Karpas-422 (cell line): Measurements from ENCODE around the gene PIK3R2. TPM values are rescaled to one million over a fixed set of nuclear protein-coding genes. Genes with fewer than 3 reads are reported as not detected.
"Not testable (repeated sequence)": the region's sequence is repeated elsewhere in the genome, so short reads cannot be mapped to it uniquely, and the experiment has no call there.

Experiments used
- DNase-seq: peaks from one replicate; pipeline ENCODE4 v3.0.0-alpha.2; 2015
- H2AFZ ChIP-seq: fragments of 200-600 bp; sonication (generic); 2 replicates; pipeline ENCODE4 v1.6.1; 2014; ENCODE audit warnings: antibody characterized with exemption, low read length, mixed read lengths
- H3K27ac ChIP-seq: fragments of 200-600 bp; sonication (generic); 2 replicates; pipeline ENCODE4 v1.5.1; 2014; ENCODE audit warnings: mild to moderate bottlenecking, low read length, moderate library complexity
- H3K27me3 ChIP-seq: fragments of 200-600 bp; sonication (generic); 2 replicates; pipeline ENCODE4 v1.6.1; 2014; ENCODE audit warnings: low read length, mixed read lengths
- H3K36me3 ChIP-seq: fragments of 200-600 bp; sonication (generic); 2 replicates; pipeline ENCODE4 v1.6.1; 2014; ENCODE audit warnings: low read length, mixed read lengths; ENCODE audit not compliant: insufficient read depth
- H3K4me1 ChIP-seq: fragments of 200-600 bp; sonication (generic); 2 replicates; pipeline ENCODE4 v1.6.1; 2014; ENCODE audit warnings: mild to moderate bottlenecking, low read length, mixed read lengths
- H3K4me2 ChIP-seq: fragments of 200-600 bp; sonication (generic); 2 replicates; pipeline ENCODE4 v1.6.1; 2014; ENCODE audit warnings: low read length, low read depth, mild to moderate bottlenecking; ENCODE audit not compliant: poor library complexity, severe bottlenecking
- H3K4me3 ChIP-seq: fragments of 200-600 bp; sonication (generic); 2 replicates; pipeline ENCODE4 v1.5.1; 2014; ENCODE audit warnings: mild to moderate bottlenecking, antibody characterized with exemption, low read length, mixed read lengths
- H3K79me2 ChIP-seq: fragments of 200-600 bp; sonication (generic); 2 replicates; pipeline ENCODE4 v1.6.1; 2014; ENCODE audit warnings: mild to moderate bottlenecking, low read length, mixed read lengths
- H3K9ac ChIP-seq: fragments of 200-600 bp; sonication (generic); 2 replicates; pipeline ENCODE4 v1.6.0; 2014; ENCODE audit warnings: low read length
- H3K9me2 ChIP-seq: fragments of 200-600 bp; sonication (generic), shearing (Covaris generic); replicated peaks from 2 replicates; pipeline ENCODE4 v1.6.0; 2014; ENCODE audit warnings: mild to moderate bottlenecking, low read length, moderate library complexity; ENCODE audit not compliant: insufficient read depth
- H3K9me3 ChIP-seq: fragments of 300-700, 200-600 bp; sonication (generic); 2 replicates; pipeline ENCODE4 v1.6.1; 2014; ENCODE audit warnings: low read length, mixed read lengths
- H4K20me1 ChIP-seq: fragments of 200-600 bp; sonication (generic); 2 replicates; pipeline ENCODE4 v1.6.1; 2014; ENCODE audit warnings: mild to moderate bottlenecking, antibody characterized with exemption, low read length, low read depth; ENCODE audit not compliant: insufficient read depth
- total RNA-seq: library from RNA; depleted of rRNA; stranded (reverse); fragments of >200 nt; shearing (Covaris generic); gene quantifications from 2 replicates; pipeline ENCODE4 v1.2.3, GENCODE V29; 2014; ENCODE audit warnings: low replicate concordance

Gene PIK3R2
- total RNA-seq, 1 experiment from 2014 or later: 5.1 TPM

DNA sequence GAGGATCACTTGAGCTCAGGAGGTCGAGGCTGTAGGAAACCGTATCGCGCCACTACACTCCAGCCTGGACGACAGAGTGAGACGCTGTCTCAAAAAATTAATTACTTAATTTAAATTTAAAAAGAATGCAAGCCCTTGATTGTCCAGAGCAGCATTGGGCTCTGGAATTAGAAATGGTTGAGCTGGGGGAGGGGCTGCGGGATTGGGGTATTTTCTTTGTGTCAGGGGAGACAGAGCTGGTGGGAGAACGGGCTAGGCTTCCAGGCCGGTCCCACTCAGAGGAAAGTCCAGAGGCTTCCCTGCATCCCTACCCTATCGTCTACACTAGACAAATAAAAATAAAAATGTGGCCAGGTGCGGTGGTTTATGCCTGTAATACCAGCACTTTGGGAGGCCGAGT is 53.1 kb downstream of the PIK3R2 start:
- Histone ChIP-seq H3K4me3 (no peak overlapping the region), H3K36me3 (peaks cover 12% of the 10 kb centered on the region; the same call in 1 of the 2 replicates), H3K27me3 (no peaks in the 10 kb centered on the region), H3K79me2 (peaks cover 22% of the 10 kb centered on the region), H3K9me2 (no peaks in the 10 kb centered on the region), H3K9ac (no peak overlapping the region), H3K27ac (no peak overlapping the region), H3K4me1 (peaks cover 30% of the 10 kb centered on the region), H4K20me1 (peaks cover 8% of the 10 kb centered on the region), H2AFZ (no peak overlapping the region), H3K4me2 (no peak overlapping the region), H3K9me3 (no peaks in the 10 kb centered on the region)
- DNase-seq: no peak

DNA sequence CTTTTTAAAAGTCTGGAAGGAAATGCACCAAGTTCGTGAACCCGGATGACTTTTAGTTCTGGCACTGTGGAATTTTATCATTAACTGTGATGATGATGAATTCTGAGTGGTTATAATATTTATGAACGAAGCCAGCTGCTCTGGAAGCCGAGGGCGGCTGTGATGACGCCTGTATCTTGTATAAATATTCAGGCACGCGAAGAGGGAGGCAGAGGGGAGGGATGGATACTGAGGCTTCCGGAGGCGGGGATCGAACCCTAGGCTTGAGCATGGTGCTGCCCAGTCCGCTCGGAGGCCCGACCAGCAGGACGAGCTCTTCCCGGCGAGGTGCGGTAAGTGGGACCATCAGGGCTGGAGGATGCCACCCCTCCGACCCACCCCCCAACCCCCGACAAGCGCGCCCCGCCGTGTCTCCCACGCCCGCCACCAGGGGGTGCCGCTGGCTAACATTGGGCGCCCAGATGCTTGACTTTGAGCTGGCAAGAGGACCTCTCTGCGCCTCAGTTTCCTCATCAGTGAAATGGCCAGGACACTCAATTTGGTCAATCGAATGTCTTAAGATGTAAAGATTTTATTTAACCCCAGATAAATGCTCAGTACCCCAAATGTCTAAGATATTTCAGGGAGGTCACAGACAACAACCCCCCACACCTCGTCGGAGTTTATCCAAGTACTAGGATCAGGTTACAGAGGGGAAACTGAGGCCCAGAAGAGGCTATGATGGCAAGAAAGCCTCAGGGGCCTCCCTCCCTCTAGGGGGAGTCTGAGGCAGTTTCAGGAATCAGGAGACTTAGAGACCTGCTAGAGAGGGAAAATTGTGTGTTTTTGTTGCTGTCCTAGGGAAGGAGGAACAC is 55.4 kb downstream of the PIK3R2 start:
- no peaks in the 10 kb centered on the region for H3K9me3 ChIP-seq
- no peak overlapping the region for H2AFZ ChIP-seq
- peaks cover 19% of the 10 kb centered on the region for H3K4me1 ChIP-seq
- no peaks in the 10 kb centered on the region for H4K20me1 ChIP-seq
- no peak overlapping the region for H3K27ac ChIP-seq
- H3K36me3 ChIP-seq: no peaks in the 10 kb centered on the region
- peaks cover 3% of the 10 kb centered on the region for H3K79me2 ChIP-seq
- no peaks in the 10 kb centered on the region for H3K27me3 ChIP-seq
- peak; percentile 83 for DNase-seq
- H3K4me2 ChIP-seq: no peak overlapping the region
- no peak overlapping the region for H3K4me3 ChIP-seq
- H3K9me2 ChIP-seq: no peaks in the 10 kb centered on the region
- no peak overlapping the region for H3K9ac ChIP-seq

DNA sequence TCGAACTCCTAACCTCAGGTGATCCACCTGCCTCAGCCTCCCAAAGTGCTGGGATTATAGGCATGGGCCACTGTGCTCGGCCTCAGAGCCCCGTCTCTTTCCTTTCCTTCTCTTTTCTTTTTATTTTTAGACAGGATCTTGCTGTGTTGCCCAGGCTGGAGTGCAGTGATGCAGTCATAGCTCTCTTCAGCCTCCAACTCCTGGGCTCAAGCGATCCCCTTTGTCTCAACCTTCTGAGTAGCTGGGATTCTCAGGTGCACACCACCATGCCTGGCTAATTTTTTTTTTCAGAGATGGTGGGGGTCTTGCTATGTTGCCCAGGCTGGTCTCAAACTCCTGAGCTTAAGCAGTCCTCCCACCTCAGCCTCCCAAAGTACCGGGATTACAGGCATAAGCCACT is 56.9 kb downstream of the PIK3R2 start:
- not testable (repeated sequence) for H3K36me3 ChIP-seq, H4K20me1 ChIP-seq, H3K4me3 ChIP-seq, H3K9me3 ChIP-seq, H3K27me3 ChIP-seq, H3K79me2 ChIP-seq, DNase-seq, H3K27ac ChIP-seq, H2AFZ ChIP-seq, H3K9ac ChIP-seq, H3K9me2 ChIP-seq, H3K4me2 ChIP-seq
- H3K4me1 ChIP-seq: peaks cover 12% of the 10 kb centered on the region

DNA sequence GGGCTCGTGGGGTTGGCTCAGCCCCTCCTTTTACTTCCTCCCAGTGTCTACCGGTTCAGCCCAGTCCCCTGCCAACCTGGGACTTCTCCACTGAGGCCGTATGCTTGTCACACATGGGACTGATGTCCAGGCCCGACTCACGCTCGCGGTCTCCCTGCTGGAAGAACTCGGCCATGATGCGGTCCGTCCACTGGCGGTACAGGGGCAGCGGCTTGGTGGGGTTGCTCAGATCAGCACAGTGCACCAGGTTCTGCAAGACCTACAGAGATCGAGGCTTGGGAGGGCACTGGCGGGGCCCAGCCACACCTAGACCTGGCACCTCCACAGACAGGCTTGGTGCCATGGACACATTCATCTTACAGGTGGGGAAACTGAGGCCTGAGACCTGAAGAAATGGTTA is 58.7 kb downstream of the PIK3R2 start:
- Histone ChIP-seq H3K9ac (no peak overlapping the region), H4K20me1 (no peaks in the 10 kb centered on the region), H2AFZ (no peak overlapping the region), H3K36me3 (no peaks in the 10 kb centered on the region), H3K27me3 (no peaks in the 10 kb centered on the region), H3K9me3 (no peaks in the 10 kb centered on the region), H3K79me2 (no peaks in the 10 kb centered on the region), H3K4me2 (no peak overlapping the region), H3K9me2 (no peaks in the 10 kb centered on the region), H3K27ac (no peak overlapping the region), H3K4me1 (peaks cover 3% of the 10 kb centered on the region; the same call in 1 of the 2 replicates), H3K4me3 (no peak overlapping the region)
- DNase-seq: no peak

DNA sequence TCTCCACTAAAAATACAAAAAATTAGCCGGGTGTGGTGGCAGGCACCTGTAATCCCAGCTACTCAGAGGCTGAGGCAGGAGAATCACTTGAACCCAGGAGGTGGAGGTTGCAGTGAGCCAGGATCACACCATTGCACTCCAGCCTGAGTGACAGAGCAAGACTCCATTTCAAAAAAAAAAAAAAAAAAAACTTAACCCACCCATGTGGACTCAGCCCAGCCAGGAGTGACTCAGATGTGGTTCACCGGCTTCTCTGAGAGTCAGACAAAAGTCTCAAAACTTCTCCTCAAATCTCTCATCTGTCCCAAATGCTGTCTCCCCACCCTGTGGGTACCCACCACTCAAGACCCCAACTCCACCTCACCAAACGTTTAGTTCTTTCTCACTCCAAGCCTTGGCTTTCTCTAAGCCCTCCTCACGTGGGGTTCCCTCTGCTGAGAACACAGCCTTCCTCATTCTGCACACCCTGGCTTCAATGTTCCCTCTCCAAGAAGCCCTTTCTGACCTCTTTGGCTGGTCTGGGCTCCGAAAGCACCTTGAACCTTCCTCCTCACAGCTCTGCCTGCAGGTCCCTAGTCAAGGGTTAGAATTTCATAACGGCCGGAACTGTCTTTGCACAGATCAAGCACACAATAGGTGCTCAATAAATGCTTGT is 61.9 kb downstream of the PIK3R2 start:
- no peak overlapping the region for H3K4me3 ChIP-seq
- H3K4me2 ChIP-seq: no peak overlapping the region
- no peaks in the 10 kb centered on the region for H3K79me2 ChIP-seq
- H3K9me2 ChIP-seq: no peaks in the 10 kb centered on the region
- H2AFZ ChIP-seq: no peak overlapping the region
- H3K36me3 ChIP-seq: no peaks in the 10 kb centered on the region
- H3K27ac ChIP-seq: no peak overlapping the region
- no peak for DNase-seq
- H3K4me1 ChIP-seq: no peaks in the 10 kb centered on the region
- no peak overlapping the region for H3K9ac ChIP-seq
- no peaks in the 10 kb centered on the region for H3K9me3 ChIP-seq
- no peaks in the 10 kb centered on the region for H4K20me1 ChIP-seq
- H3K27me3 ChIP-seq: no peaks in the 10 kb centered on the region

DNA sequence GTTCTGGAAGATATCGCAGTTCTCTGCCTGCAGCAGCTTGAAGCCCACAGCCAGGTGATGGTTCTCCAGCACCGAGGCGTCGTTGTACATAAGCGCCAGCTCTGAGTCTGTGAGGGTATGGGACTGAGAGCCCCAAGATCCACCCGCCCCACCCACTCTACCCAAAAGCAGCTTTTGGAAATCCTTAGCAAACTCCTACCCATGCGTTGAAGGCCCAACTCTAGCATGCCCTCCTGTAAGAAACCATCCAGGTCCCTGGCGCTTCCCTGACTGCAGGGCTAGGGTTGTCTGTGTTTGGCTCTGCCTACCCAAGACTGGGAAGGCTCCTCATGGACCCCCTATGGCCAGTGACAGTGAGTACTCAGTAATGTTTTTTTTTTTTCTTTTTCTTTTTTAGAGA is 63.8 kb downstream of the PIK3R2 start:
- Histone ChIP-seq H3K9me3 (no peaks in the 10 kb centered on the region), H3K27me3 (no peaks in the 10 kb centered on the region), H2AFZ (no peak overlapping the region), H3K27ac (no peak overlapping the region), H3K4me2 (no peak overlapping the region), H4K20me1 (no peaks in the 10 kb centered on the region), H3K4me3 (no peak overlapping the region), H3K4me1 (no peaks in the 10 kb centered on the region), H3K9ac (no peak overlapping the region), H3K36me3 (no peaks in the 10 kb centered on the region), H3K9me2 (no peaks in the 10 kb centered on the region), H3K79me2 (no peaks in the 10 kb centered on the region)
- no peak for DNase-seq

DNA sequence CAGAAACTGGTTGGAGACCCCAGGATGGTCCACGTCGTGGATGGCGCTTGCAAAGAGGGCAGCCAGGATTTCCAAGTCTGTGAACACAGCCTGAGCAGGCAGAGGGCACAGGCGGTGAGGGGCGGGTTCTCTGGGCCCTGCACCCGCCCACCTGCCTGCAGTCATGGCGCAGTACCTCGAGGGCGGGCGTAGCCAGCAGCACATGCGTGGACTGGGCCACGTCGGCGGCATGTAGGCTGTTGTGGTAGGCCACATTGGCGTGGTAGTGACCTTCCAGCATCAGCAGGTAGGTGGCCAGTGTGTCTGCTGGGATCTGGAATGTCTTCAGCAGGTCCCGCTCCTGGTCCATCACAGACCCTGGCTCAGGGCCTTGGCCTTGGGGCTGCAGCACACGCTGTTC is 65.2 kb downstream of the PIK3R2 start:
- no peak overlapping the region for H3K4me3 ChIP-seq
- no peak overlapping the region for H3K4me2 ChIP-seq
- H3K9me2 ChIP-seq: no peaks in the 10 kb centered on the region
- H3K9ac ChIP-seq: no peak overlapping the region
- no peaks in the 10 kb centered on the region for H4K20me1 ChIP-seq
- no peaks in the 10 kb centered on the region for H3K4me1 ChIP-seq
- no peaks in the 10 kb centered on the region for H3K79me2 ChIP-seq
- H3K27ac ChIP-seq: no peak overlapping the region
- H3K9me3 ChIP-seq: no peaks in the 10 kb centered on the region
- no peaks in the 10 kb centered on the region for H3K36me3 ChIP-seq
- H3K27me3 ChIP-seq: no peaks in the 10 kb centered on the region
- H2AFZ ChIP-seq: no peak overlapping the region
- no peak for DNase-seq

DNA sequence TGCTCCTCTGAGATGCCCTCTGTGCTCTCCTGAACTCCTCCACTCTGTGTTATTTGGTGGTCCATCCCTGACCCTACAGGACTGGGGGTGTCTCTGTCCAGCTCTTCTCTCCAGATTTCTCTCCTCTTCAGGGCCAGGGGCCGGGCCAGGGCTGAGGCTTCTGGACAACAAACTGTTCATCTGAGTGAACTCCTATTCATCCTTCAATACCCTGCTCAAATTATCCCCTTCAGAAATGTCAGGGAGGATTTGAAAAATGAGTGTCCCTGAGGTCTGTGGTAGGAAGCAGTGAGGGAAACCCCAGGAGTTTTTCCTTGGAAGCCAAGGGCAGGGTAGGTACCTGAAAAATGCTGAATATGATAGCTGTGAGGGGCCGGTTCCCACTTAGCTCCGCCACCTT is 65.6 kb downstream of the PIK3R2 start:
- H3K4me2 ChIP-seq: no peak overlapping the region
- H3K27ac ChIP-seq: no peak overlapping the region
- no peaks in the 10 kb centered on the region for H3K4me1 ChIP-seq
- H3K9ac ChIP-seq: no peak overlapping the region
- no peaks in the 10 kb centered on the region for H3K36me3 ChIP-seq
- no peaks in the 10 kb centered on the region for H3K79me2 ChIP-seq
- DNase-seq: no peak
- no peak overlapping the region for H2AFZ ChIP-seq
- no peaks in the 10 kb centered on the region for H4K20me1 ChIP-seq
- H3K27me3 ChIP-seq: no peaks in the 10 kb centered on the region
- H3K9me3 ChIP-seq: no peaks in the 10 kb centered on the region
- no peak overlapping the region for H3K4me3 ChIP-seq
- no peaks in the 10 kb centered on the region for H3K9me2 ChIP-seq
